ENCODE results near the gene COMMD3. TPM values are rescaled to one million over a fixed set of nuclear protein-coding genes. Genes with fewer than 3 reads are reported as not detected.
A peak's percentile ranks its signal among the peaks of the same experiment; 100 is the strongest.

COMMD3 gene
- total RNA-seq (10 to 100 TPM; 43.5 to 63.7 (median 52.9) TPM), polyA plus RNA-seq (10 to 100 TPM; 69.1 to 76.0 (median 73.2) TPM)
- long read RNA-seq, donor 1, transcript COMMD3-206 (4 exons, 1,344 nt): minor isoform, 5 of 39 reads
- long read RNA-seq, donor 1, transcript COMMD3-201 (8 exons, 1,342 nt): major isoform, 32 of 39 reads
- long read RNA-seq, donor 1, partial matches to known transcripts: 0 of 39 reads
- long read RNA-seq, donor 1, other reads (novel, unspliced or antisense): 0 of 39 reads
- long read RNA-seq, donor 2, transcript COMMD3-201 (8 exons, 1,342 nt): major isoform, 13 of 16 reads
- long read RNA-seq, donor 2, partial matches to known transcripts: 0 of 16 reads
- long read RNA-seq, donor 2, other reads (novel, unspliced or antisense): 0 of 16 reads

GRCh38 chr10:22316286-22317075 lies at the start of gene COMMD3:
Gene COMMD3 (plus strand): TSS chr10:22316388. CDS start chr10:22316418, 30 bp downstream.
- H3K27me3 ChIP-seq (replicated peaks in 1 of 7): peaks cover 0 to 5% (median 0%) of the 10 kb centered on the region in 7 donors
- H3K4me3 ChIP-seq: peak within 1 kb of the TSS; percentile 74 to 95 (median 83)
- H3K4me1 ChIP-seq: peaks cover 21 to 52% (median 42%) of the 10 kb centered on the region in 6 donors
- intact Hi-C loops (cut with DNase I; ENCODE audit: low total_unique reads): loop anchor here (10.0 kb wide), 1 partner anchor 62 kb away; no protein-coding TSS in a partner anchor
- no peaks in the 10 kb centered on the region for H3K9me3 ChIP-seq
- TF ChIP-seq POLR2A (IDR thresholded peaks at IDR 0.05) (peak in 2 of 3 donors; percentile 39 to 64), POLR2AphosphoS5 (IDR thresholded peaks at IDR 0.05) (peak; percentile 93 to 95 (median 94)), CTCF (IDR thresholded peaks at IDR 0.05 in 8 of 11, conservative IDR thresholded peaks at IDR 0.05 in 3 of 11) (peak in 1 of 11 experiments; percentile 4)
- H3K36me3 ChIP-seq: no peaks in the 10 kb centered on the region
- 0 to 1% (median 1%) methylated on average over 40 to 63 of the region's 63 CpGs for WGBS, 5 donors
- DNase-seq: peak; percentile 96
- peak within 1 kb of the TSS; percentile 76 to 96 (median 94) for H3K27ac ChIP-seq

DNA sequence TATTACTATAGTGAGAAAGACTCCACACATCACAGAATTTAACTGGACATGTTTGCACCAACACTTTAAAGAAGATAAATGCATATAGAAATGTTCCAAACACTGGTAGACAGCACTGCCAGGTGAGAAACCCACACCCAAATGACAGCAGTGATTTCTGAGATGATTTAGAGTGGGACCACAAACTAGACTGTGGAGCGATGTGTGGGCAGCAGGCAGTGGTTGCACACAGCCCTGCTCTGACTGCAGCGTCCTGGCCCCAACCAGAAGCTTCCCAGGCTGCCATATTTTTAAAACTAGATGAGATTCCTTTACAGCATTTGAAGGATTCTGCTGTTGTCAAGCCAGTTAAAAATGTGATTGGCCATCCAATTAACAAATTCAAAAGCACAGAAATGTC lies 47.7 kb upstream of the COMMD3 start:
- no peak for DNase-seq
- H3K4me3 ChIP-seq: no peak overlapping the region
- WGBS, 5 donors: 62 to 88% (median 72%) methylated on average over 2 of the region's 2 CpGs

DNA sequence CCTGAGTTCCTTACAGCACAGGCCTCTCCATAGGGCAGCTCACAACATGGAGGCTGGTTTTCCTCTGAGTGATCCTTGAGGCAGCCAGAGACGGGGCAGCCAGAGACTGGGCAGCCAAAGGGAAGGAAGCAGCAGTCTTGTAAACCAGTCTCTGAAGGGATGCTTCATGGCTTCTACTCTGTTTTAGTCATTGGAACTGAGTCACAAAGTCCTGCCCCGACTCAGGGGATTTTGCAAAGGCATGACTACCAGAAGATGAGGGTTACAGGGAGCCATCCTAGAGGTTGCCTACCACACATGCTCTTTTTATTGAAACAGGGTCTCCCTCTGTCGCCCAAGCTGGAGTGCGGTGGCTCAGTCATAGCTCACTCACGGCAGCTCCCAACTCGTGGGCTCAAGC lies 44.4 kb upstream of the COMMD3 start:
- DNase-seq: no peak
- H3K4me3 ChIP-seq: no peak overlapping the region
- intact Hi-C loops (cut with DNase I; ENCODE audit: low total_unique reads): no loop called here
- WGBS, 5 donors: 88 to 91% (median 91%) methylated on average over 6 of the region's 6 CpGs
- no peak overlapping the region for H3K27ac ChIP-seq
- H3K9me3 ChIP-seq: no peaks in the 10 kb centered on the region
- H3K36me3 ChIP-seq: no peaks in the 10 kb centered on the region
- no peaks in the 10 kb centered on the region for H3K4me1 ChIP-seq
- H3K27me3 ChIP-seq (replicated peaks in 1 of 7): peaks cover 0 to 5% (median 0%) of the 10 kb centered on the region in 7 donors
- no peak for TF ChIP-seq POLR2A (IDR thresholded peaks at IDR 0.05)
- no peak for TF ChIP-seq POLR2AphosphoS5 (IDR thresholded peaks at IDR 0.05)
- TF ChIP-seq CTCF (IDR thresholded peaks at IDR 0.05 in 8 of 11, conservative IDR thresholded peaks at IDR 0.05 in 3 of 11): no peak

More for the DNA sequence above, 47.7 kb upstream of the COMMD3 start:
- intact Hi-C loops (cut with DNase I; ENCODE audit: low total_unique reads): no loop called here
- Histone ChIP-seq H3K36me3 (no peaks in the 10 kb centered on the region), H3K27ac (no peak overlapping the region), H3K4me1 (no peaks in the 10 kb centered on the region), H3K27me3 (replicated peaks in 1 of 7) (peaks cover 0 to 20% (median 0%) of the 10 kb centered on the region in 7 donors), H3K9me3 (no peaks in the 10 kb centered on the region)
- TF ChIP-seq POLR2A (IDR thresholded peaks at IDR 0.05): no peak
- TF ChIP-seq POLR2AphosphoS5 (IDR thresholded peaks at IDR 0.05): no peak
- no peak for TF ChIP-seq CTCF (IDR thresholded peaks at IDR 0.05 in 8 of 11, conservative IDR thresholded peaks at IDR 0.05 in 3 of 11)

GRCh38 chr10:22278441-22278782 lies 37.8 kb upstream of the COMMD3 start:
- H3K27ac ChIP-seq: no peak overlapping the region
- no peaks in the 10 kb centered on the region for H3K36me3 ChIP-seq
- WGBS, 5 donors: 86 to 94% (median 92%) methylated on average over 4 of the region's 4 CpGs
- H3K4me1 ChIP-seq: no peaks in the 10 kb centered on the region
- peaks cover 0 to 5% (median 0%) of the 10 kb centered on the region in 7 donors for H3K27me3 ChIP-seq (replicated peaks in 1 of 7)
- no peak for DNase-seq
- TF ChIP-seq POLR2AphosphoS5 (IDR thresholded peaks at IDR 0.05) (no peak), POLR2A (IDR thresholded peaks at IDR 0.05) (no peak), CTCF (IDR thresholded peaks at IDR 0.05 in 8 of 11, conservative IDR thresholded peaks at IDR 0.05 in 3 of 11) (no peak)
- H3K9me3 ChIP-seq: no peaks in the 10 kb centered on the region
- no peak overlapping the region for H3K4me3 ChIP-seq
- intact Hi-C loops (cut with DNase I; ENCODE audit: low total_unique reads): no loop called here

Data from spleen (tissue), 13 donors.